Endothelial cell of umbilical vein (primary cell): Measurements from ENCODE around the gene TRAF3IP1. TPM values are rescaled to one million over a fixed set of nuclear protein-coding genes. Genes with fewer than 3 reads are reported as not detected.

Experiments
- BruUV-seq: library from RNA; stranded (reverse); fragments of 400-500 nt; replicated peaks from 2 replicates; lab custom pipeline; 2021; lab: Mats Ljungman, UMichigan
- CTCF ChIA-PET: fragments of 300-600, 350-600 bp; sonication (Branson Sonifier 250); formaldehyde crosslinking; loops from one replicate; lab custom pipeline; 2021; ENCODE audit warnings: antibody characterized with exemption, inconsistent platforms; lab: Charles Lee
- POLR2A ChIA-PET: fragments of 300-600, 350-600 bp; sonication (Branson Sonifier 250); formaldehyde crosslinking; loops from one replicate; lab custom pipeline; 2021; ENCODE audit warnings: antibody characterized with exemption, inconsistent platforms; lab: Charles Lee
- DNase-seq: peaks from one replicate; pipeline ENCODE4 v3.0.0-alpha.2; 2011; ENCODE audit warnings: low read depth, low spot score
- FAIRE-seq: peaks from 2 replicates; lab custom pipeline; 2011; peaks lifted over from hg19 to GRCh38; lab: Jason Lieb, UNC
- H2AFZ ChIP-seq: 2 replicates; pipeline ENCODE4 v1.6.0; 2012; ENCODE audit warnings: low read depth, low read length, control low read depth, inconsistent platforms
- H3K27ac ChIP-seq: 2 replicates; pipeline ENCODE4 v1.5.1; 2011; ENCODE audit warnings: low read depth, mild to moderate bottlenecking, control low read depth, low read length, moderate library complexity; ENCODE audit not compliant: insufficient read depth
- H3K27me3 ChIP-seq, 2 experiments: 2 replicates each; pipeline versions ENCODE4 v1.6.0 to v1.6.1; 2011; ENCODE audit warnings: low read length in 2 of 2, mixed read lengths in 1 of 2; ENCODE audit not compliant: control insufficient read depth in 2 of 2, insufficient read depth in 2 of 2
- H3K36me3 ChIP-seq, 2 experiments: 2 replicates in 1 of 2; 3 replicates in 1 of 2; pipeline ENCODE4 v1.5.1; 2011; ENCODE audit warnings: low read length in 2 of 2, mild to moderate bottlenecking in 1 of 2, moderate library complexity in 1 of 2; ENCODE audit not compliant: control insufficient read depth in 2 of 2, insufficient read depth in 2 of 2; ENCODE audit errors: extremely low read depth in 1 of 2
- H3K4me1 ChIP-seq: 3 replicates; pipeline ENCODE4 v1.5.1; 2011; ENCODE audit warnings: mild to moderate bottlenecking, low read length; ENCODE audit not compliant: control insufficient read depth, insufficient read depth; ENCODE audit errors: extremely low read depth
- H3K4me2 ChIP-seq: 2 replicates; pipeline ENCODE4 v1.6.1; 2011; ENCODE audit warnings: low read length, control low read depth, mixed read lengths; ENCODE audit not compliant: insufficient read depth
- H3K4me3 ChIP-seq, 3 experiments: fragments of 200-600 bp in 1 of 3; sonication (generic), shearing (Covaris generic) in 1 of 3; replicated peaks in 1 of 3; 2 replicates each; pipeline ENCODE4 v1.5.1; 2011 to 2016; ENCODE audit warnings: control low read depth in 3 of 3, low read length in 3 of 3, mild to moderate bottlenecking in 2 of 3, inconsistent platforms in 1 of 3, low read depth in 1 of 3, moderate library complexity in 1 of 3; ENCODE audit not compliant: insufficient read depth in 1 of 3
- H3K79me2 ChIP-seq: 2 replicates; pipeline ENCODE4 v1.6.0; 2012; ENCODE audit warnings: low read length, inconsistent platforms; ENCODE audit not compliant: control insufficient read depth, insufficient read depth
- H3K9ac ChIP-seq: replicated peaks from 2 replicates; pipeline ENCODE3; 2011; ENCODE audit warnings: low read length, control low read depth; ENCODE audit not compliant: insufficient read depth; ENCODE audit errors: extremely low read depth
- H3K9me1 ChIP-seq: replicated peaks from 3 replicates; pipeline ENCODE4 v1.6.0; 2011; ENCODE audit warnings: mild to moderate bottlenecking, low read length; ENCODE audit not compliant: control insufficient read depth, insufficient read depth; ENCODE audit errors: extremely low read depth
- H3K9me3 ChIP-seq: replicated peaks from 2 replicates; pipeline ENCODE4 v1.5.1; 2012; ENCODE audit warnings: low read length, inconsistent platforms; ENCODE audit not compliant: control insufficient read depth, insufficient read depth
- H4K20me1 ChIP-seq: replicated peaks from 2 replicates; pipeline ENCODE3; 2011; ENCODE audit warnings: mild to moderate bottlenecking, low read length; ENCODE audit not compliant: control insufficient read depth, insufficient read depth; ENCODE audit errors: extremely low read depth
- CTCF ChIP-seq, 2 donors: IDR thresholded peaks; 1 replicate in 1 of 2; 2 replicates in 1 of 2; pipeline ENCODE4 v1.5.1; 2011; ENCODE audit warnings: low read length in 2 of 2, mild to moderate bottlenecking in 2 of 2, moderate library complexity in 2 of 2, control low read depth in 1 of 2, inconsistent platforms in 1 of 2, low read depth in 1 of 2; ENCODE audit not compliant: insufficient read depth in 1 of 2; ENCODE audit errors: extremely low read depth in 1 of 2
- EZH2 ChIP-seq: IDR thresholded peaks from 2 replicates; pipeline ENCODE4 v1.6.1; 2012; ENCODE audit warnings: borderline replicate concordance, low read depth, mild to moderate bottlenecking, moderate library complexity, low read length, inconsistent platforms; ENCODE audit not compliant: severe bottlenecking
- FOS ChIP-seq: IDR thresholded peaks from 2 replicates; pipeline ENCODE4 v1.6.1; 2011; ENCODE audit warnings: mild to moderate bottlenecking, low read length, moderate library complexity, borderline replicate concordance; ENCODE audit not compliant: insufficient read depth
- GATA2 ChIP-seq: IDR thresholded peaks from 2 replicates; pipeline ENCODE4 v1.7.0; 2011; ENCODE audit warnings: low read depth, mild to moderate bottlenecking, moderate library complexity, mixed read lengths, low read length; ENCODE audit not compliant: insufficient read length, insufficient read depth
- JUN ChIP-seq: IDR thresholded peaks from 2 replicates; pipeline ENCODE4 v1.6.1; 2011; ENCODE audit warnings: borderline replicate concordance, low read depth; ENCODE audit not compliant: insufficient read length, insufficient read depth
- MAX ChIP-seq: IDR thresholded peaks from 2 replicates; pipeline ENCODE4 v1.6.1; 2011; ENCODE audit not compliant: insufficient read depth, insufficient read length
- MYC ChIP-seq: IDR thresholded peaks from one replicate; pipeline ENCODE4 v1.6.1; 2011; ENCODE audit warnings: mild to moderate bottlenecking, low read depth, low read length
- POLR2A ChIP-seq: IDR thresholded peaks from 2 replicates; pipeline ENCODE4 v1.6.1; 2012; ENCODE audit warnings: low read depth, mild to moderate bottlenecking, control low read depth, low read length
- POLR2AphosphoS5 ChIP-seq: IDR thresholded peaks from 2 replicates; pipeline ENCODE4 v1.6.1; 2012; ENCODE audit warnings: low read depth, mild to moderate bottlenecking, control low read depth, low read length, moderate library complexity; ENCODE audit not compliant: insufficient read depth
- dilution Hi-C: fragments of 300-500 bp; cut with MboI; formaldehyde crosslinking; loops from one replicate; pipeline ENCODE4 v1.15.0; 2019; ENCODE audit warnings: low sequenced_read_pairs; ENCODE audit not compliant: extremely low pct_ligation_motif_present
- intact Hi-C: fragments of 100-400 bp; cut with micrococcal nuclease; formaldehyde crosslinking; loops from one replicate; pipeline ENCODE4 v1.10.0; 2022
- polyA plus RNA-seq, 4 experiments: library from polyadenylated mRNA; depleted of rRNA in 3 of 4; stranded (reverse) in 3 of 4; unstranded in 1 of 4; fragments of >200 nt; gene quantifications; 2 replicates each; pipeline versions ENCODE4 v1.2.1 to v1.2.3, GENCODE V29; 2011 to 2012; ENCODE audit warnings: missing spikeins in 1 of 4
- total RNA-seq: library from RNA; stranded (reverse); gene quantifications from 2 replicates; pipeline ENCODE4 v1.2.3, GENCODE V29; 2021

TRAF3IP1 gene
- total and polyA plus RNA-seq, 2 donors (not counting 3 experiments of a cell fraction or from before 2014, with no cell fraction given), result 3.4 to 15.9 TPM

GRCh38 chr2:238434846-238435751, 114.8 kb downstream of the TRAF3IP1 start:
- FAIRE-seq (no peak), DNase-seq (no peak)
- Histone ChIP-seq H3K27me3 (no peaks in the 10 kb centered on the region), H3K4me2 (no peak overlapping the region), H3K9ac (no peak overlapping the region), H3K79me2 (peaks cover 51% of the 10 kb centered on the region), H3K9me1 (no peaks in the 10 kb centered on the region), H3K4me3 (no peak overlapping the region), H2AFZ (no peak overlapping the region), H3K27ac (no peak overlapping the region), H3K9me3 (no peaks in the 10 kb centered on the region), H4K20me1 (no peaks in the 10 kb centered on the region), H3K36me3 (peaks cover 0 to 6% of the 10 kb centered on the region in 2 experiments), H3K4me1 (no peaks in the 10 kb centered on the region)
- ChIA-PET CTCF (interaction anchor here (3.1 kb wide), 1 partner anchor 64 kb away, joined by 11 read pairs; no protein-coding TSS in a partner anchor), POLR2A (no interaction called here)
- intact Hi-C loops, result no loop called here
- dilution Hi-C loops, result no loop called here
- no TSS peak for BruUV-seq
- TF ChIP-seq GATA2 (no peak), MAX (no peak), CTCF (IDR thresholded peaks at IDR 0.05; ENCODE audit: extremely low read depth in 1 of 2, insufficient read depth in 1 of 2, low read depth in 1 of 2, low read length in 2 of 2) (no peak), EZH2 (no peak), MYC (no peak), JUN (no peak), POLR2AphosphoS5 (no peak), POLR2A (no peak), FOS (no peak)
